NB4 (cell line): ENCODE results near the gene KCTD4.

Experiments used
- DNase-seq: peaks from one replicate; pipeline ENCODE4 v3.0.0; 2010; ENCODE audit warnings: low read depth
- H3K4me3 ChIP-seq: one replicate; pipeline ENCODE4 v1.5.1; 2011; ENCODE audit warnings: mild to moderate bottlenecking, low read depth, low read length, moderate library complexity
- MYC ChIP-seq: IDR thresholded peaks from 2 replicates; pipeline ENCODE4 v1.6.1; 2011; ENCODE audit warnings: low read depth, low read length
- POLR2A ChIP-seq: IDR thresholded peaks from 2 replicates; pipeline ENCODE4 v1.6.1; 2011; ENCODE audit warnings: mild to moderate bottlenecking; ENCODE audit not compliant: insufficient read length; ENCODE audit errors: extremely low read depth
- TF ChIP-seq, protein P1 (sequence below): IDR thresholded peaks from one replicate; pipeline ENCODE4 v1.5.1; 2012; ENCODE audit warnings: low read depth, low read length
- TF ChIP-seq, protein P2 (sequence below): IDR thresholded peaks from 2 replicates; pipeline ENCODE4 v1.6.1; 2011; ENCODE audit warnings: low read depth, low read length

Gene KCTD4

DNA sequence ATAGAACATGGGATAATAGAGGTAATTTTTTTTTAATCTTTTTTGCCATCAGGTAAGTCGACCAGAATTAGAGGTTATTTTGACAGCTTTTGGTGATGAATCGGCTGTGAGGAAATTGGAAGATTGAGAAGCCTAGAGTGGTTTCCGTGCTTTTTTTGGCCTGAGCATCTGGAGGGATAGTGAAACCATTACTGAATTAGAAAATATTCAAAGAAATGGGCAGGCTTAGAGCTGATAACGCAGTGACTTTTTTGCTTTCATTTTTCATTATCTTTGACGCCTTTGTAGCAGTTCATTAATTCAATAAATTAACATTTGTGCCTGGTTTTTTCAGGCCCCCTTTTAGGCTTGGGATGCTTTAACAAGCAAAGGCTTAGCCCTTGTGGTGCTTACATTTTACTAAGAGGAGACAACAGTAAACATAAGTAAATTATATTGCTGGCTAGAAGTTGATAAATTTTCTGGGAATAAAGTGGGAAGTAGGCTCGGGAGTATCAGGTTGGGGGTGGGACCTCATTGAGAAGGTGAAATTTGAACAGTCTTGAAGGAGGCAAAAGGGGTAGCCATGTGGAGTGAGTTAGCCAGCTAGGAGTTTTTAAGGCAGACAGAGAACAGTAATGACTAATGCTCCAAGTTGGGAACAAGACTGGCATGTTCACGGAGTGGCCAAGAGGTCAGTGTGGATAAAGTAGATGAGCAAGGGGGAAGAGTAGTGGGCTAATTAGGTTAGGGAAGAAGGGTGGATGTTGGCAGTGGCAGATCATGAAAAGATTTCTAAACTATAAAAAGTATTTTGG is 44.1 kb downstream of the KCTD4 start:
- DNase-seq = no peak
- H3K4me3 ChIP-seq = no peak overlapping the region
- TF ChIP-seq POLR2A = no peak
- TF ChIP-seq, protein P1, sequence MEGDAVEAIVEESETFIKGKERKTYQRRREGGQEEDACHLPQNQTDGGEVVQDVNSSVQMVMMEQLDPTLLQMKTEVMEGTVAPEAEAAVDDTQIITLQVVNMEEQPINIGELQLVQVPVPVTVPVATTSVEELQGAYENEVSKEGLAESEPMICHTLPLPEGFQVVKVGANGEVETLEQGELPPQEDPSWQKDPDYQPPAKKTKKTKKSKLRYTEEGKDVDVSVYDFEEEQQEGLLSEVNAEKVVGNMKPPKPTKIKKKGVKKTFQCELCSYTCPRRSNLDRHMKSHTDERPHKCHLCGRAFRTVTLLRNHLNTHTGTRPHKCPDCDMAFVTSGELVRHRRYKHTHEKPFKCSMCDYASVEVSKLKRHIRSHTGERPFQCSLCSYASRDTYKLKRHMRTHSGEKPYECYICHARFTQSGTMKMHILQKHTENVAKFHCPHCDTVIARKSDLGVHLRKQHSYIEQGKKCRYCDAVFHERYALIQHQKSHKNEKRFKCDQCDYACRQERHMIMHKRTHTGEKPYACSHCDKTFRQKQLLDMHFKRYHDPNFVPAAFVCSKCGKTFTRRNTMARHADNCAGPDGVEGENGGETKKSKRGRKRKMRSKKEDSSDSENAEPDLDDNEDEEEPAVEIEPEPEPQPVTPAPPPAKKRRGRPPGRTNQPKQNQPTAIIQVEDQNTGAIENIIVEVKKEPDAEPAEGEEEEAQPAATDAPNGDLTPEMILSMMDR = no peak
- TF ChIP-seq, protein P2, sequence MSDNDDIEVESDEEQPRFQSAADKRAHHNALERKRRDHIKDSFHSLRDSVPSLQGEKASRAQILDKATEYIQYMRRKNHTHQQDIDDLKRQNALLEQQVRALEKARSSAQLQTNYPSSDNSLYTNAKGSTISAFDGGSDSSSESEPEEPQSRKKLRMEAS = no peak
- no peak for TF ChIP-seq MYC

DNA sequence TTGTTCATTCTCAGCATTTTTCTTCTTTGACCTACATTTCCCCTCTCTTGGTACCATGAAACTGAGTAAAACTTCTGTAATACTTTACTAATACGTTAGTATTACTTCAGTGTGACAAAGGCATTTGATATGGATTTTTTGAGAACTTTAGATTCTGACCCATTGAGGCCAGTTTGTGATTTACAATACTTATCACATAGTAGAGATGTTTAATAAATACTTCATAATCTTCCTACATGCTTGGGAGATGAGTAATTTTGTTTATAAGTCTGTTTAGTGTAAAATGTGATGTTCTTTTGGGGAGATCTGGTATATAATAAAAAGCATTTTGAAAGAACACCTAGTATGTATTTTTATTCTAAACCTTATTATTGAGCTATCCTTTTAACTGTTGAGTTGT is 50.9 kb downstream of the KCTD4 start:
- DNase-seq = no peak
- TF ChIP-seq, protein P2 = no peak
- no peak for TF ChIP-seq MYC
- TF ChIP-seq POLR2A = no peak
- TF ChIP-seq, protein P1 = no peak
- no peak overlapping the region for H3K4me3 ChIP-seq

DNA sequence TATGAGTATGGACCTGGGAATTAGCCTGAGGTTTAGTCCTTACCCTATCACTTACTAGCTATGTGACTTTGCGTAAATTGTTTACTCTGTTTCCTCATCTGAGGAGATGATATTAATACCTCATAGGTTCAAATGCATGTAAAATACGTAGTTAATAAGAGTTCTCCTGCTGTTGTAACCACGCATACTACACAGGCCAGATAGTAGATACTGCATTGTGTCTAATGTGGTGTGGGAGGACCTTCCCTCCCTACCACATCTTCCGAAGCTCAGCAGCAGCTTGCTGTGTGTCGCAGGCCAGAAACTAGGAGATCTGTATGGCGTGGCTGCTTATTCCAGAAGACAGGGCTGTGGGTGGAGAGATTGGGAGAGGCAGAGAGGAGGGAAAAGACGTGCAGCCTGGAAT is 57.5 kb downstream of the KCTD4 start:
- H3K4me3 ChIP-seq = no peak overlapping the region
- TF ChIP-seq, protein P2 = no peak
- TF ChIP-seq, protein P1 = no peak
- TF ChIP-seq MYC (no peak), POLR2A (no peak)
- DNase-seq = no peak
